ENCODE results near the gene WNT7A.
"Not testable (repeated sequence)": the region's sequence is repeated elsewhere in the genome, so short reads cannot be mapped to it uniquely, and the experiment has no call there.

WNT7A gene

GRCh38 chr3:13879946-13880810 is at the start of gene WNT7A:
WNT7A (minus strand) TSS chr3:13880071; CDS start chr3:13879816, 255 bp downstream.
- H3K4me3 Mint-ChIP-seq, result peak within 1 kb of the TSS; percentile 87
- H3K36me3 Mint-ChIP-seq, result no peaks in the 10 kb centered on the region
- H3K27ac Mint-ChIP-seq, result no peak within 1 kb of the TSS

GRCh38 chr3:13928741-13929140 is 48.9 kb upstream of the WNT7A start:
- H3K36me3 Mint-ChIP-seq, result peaks cover 15% of the 10 kb centered on the region
- not testable (repeated sequence) for H3K27ac Mint-ChIP-seq

More at GRCh38 chr3:13879946-13880810, at the start of gene WNT7A:
- H3K4me1 Mint-ChIP-seq, result peaks cover 18% of the 10 kb centered on the region
- no peaks in the 10 kb centered on the region for H3K9me3 Mint-ChIP-seq
- peaks cover 3% of the 10 kb centered on the region for H3K27me3 Mint-ChIP-seq

GRCh38 chr3:13927295-13927694 is 47.4 kb upstream of the WNT7A start:
- Mint-ChIP-seq H3K27ac (no peak overlapping the region), H3K4me3 (no peak overlapping the region), H3K36me3 (peaks cover 13% of the 10 kb centered on the region), H3K27me3 (peaks cover 2% of the 10 kb centered on the region), H3K9me3 (peaks cover 21% of the 10 kb centered on the region), H3K4me1 (no peaks in the 10 kb centered on the region)

More at GRCh38 chr3:13928741-13929140, 48.9 kb upstream of the WNT7A start:
- not testable (repeated sequence) for H3K27me3 Mint-ChIP-seq, H3K4me1 Mint-ChIP-seq, H3K4me3 Mint-ChIP-seq
- peaks cover 19% of the 10 kb centered on the region for H3K9me3 Mint-ChIP-seq

GRCh38 chr3:13916375-13916774 is 36.5 kb upstream of the WNT7A start:
- H3K27ac Mint-ChIP-seq, result no peak overlapping the region

GRCh38 chr3:13902648-13903238 is 22.9 kb upstream of the WNT7A start:
- no peaks in the 10 kb centered on the region for H3K4me1 Mint-ChIP-seq
- no peak overlapping the region for H3K4me3 Mint-ChIP-seq
- H3K27ac Mint-ChIP-seq, result no peak overlapping the region
- peaks cover 1% of the 10 kb centered on the region for H3K27me3 Mint-ChIP-seq
- H3K36me3 Mint-ChIP-seq, result peaks cover 39% of the 10 kb centered on the region
- H3K9me3 Mint-ChIP-seq, result peaks cover 39% of the 10 kb centered on the region

More at GRCh38 chr3:13916375-13916774, 36.5 kb upstream of the WNT7A start:
- Mint-ChIP-seq H3K9me3 (peaks cover 43% of the 10 kb centered on the region), H3K27me3 (peaks cover 1% of the 10 kb centered on the region), H3K4me3 (no peak overlapping the region), H3K36me3 (peaks cover 25% of the 10 kb centered on the region), H3K4me1 (no peaks in the 10 kb centered on the region)

GRCh38 chr3:13901935-13902584 is 22.2 kb upstream of the WNT7A start:
- H3K9me3 Mint-ChIP-seq, result peaks cover 39% of the 10 kb centered on the region
- H3K27me3 Mint-ChIP-seq, result peaks cover 1% of the 10 kb centered on the region
- no peak overlapping the region for H3K27ac Mint-ChIP-seq
- no peak overlapping the region for H3K4me3 Mint-ChIP-seq
- peaks cover 37% of the 10 kb centered on the region for H3K36me3 Mint-ChIP-seq
- H3K4me1 Mint-ChIP-seq, result no peaks in the 10 kb centered on the region

GRCh38 chr3:13898346-13898745 is 18.5 kb upstream of the WNT7A start:
- peaks cover 1% of the 10 kb centered on the region for H3K27me3 Mint-ChIP-seq
- H3K36me3 Mint-ChIP-seq, result peaks cover 24% of the 10 kb centered on the region
- no peak overlapping the region for H3K27ac Mint-ChIP-seq

GRCh38 chr3:13896473-13897154 is 16.7 kb upstream of the WNT7A start:
- Mint-ChIP-seq H3K4me3 (peak overlapping the region; percentile 70), H3K36me3 (peaks cover 19% of the 10 kb centered on the region), H3K27me3 (peaks cover 1% of the 10 kb centered on the region), H3K9me3 (peaks cover 24% of the 10 kb centered on the region), H3K27ac (no peak overlapping the region), H3K4me1 (peaks cover 22% of the 10 kb centered on the region)

More at GRCh38 chr3:13898346-13898745, 18.5 kb upstream of the WNT7A start:
- Mint-ChIP-seq H3K4me1 (peaks cover 18% of the 10 kb centered on the region), H3K9me3 (peaks cover 27% of the 10 kb centered on the region), H3K4me3 (no peak overlapping the region)

- Mint-ChIP-seq H3K36me3 (peaks cover 12% of the 10 kb centered on the region), H3K27me3 (no peaks in the 10 kb centered on the region), H3K4me3 (peak overlapping the region; percentile 92), H3K27ac (peak overlapping the region; percentile 88), H3K9me3 (peaks cover 16% of the 10 kb centered on the region), H3K4me1 (peaks cover 34% of the 10 kb centered on the region)
These were observed 15.6 kb upstream of the WNT7A start for GRCh38 chr3:13895155-13896105.

- H3K27ac Mint-ChIP-seq, result peak overlapping the region; percentile 62
These were observed 14.9 kb upstream of the WNT7A start for GRCh38 chr3:13894807-13895154.

GRCh38 chr3:13894096-13894806 is 14.4 kb upstream of the WNT7A start:
- peaks cover 10% of the 10 kb centered on the region for H3K9me3 Mint-ChIP-seq
- peaks cover 6% of the 10 kb centered on the region for H3K36me3 Mint-ChIP-seq
- H3K4me3 Mint-ChIP-seq, result peak overlapping the region; percentile 13
- H3K4me1 Mint-ChIP-seq, result peaks cover 46% of the 10 kb centered on the region
- no peaks in the 10 kb centered on the region for H3K27me3 Mint-ChIP-seq
- no peak overlapping the region for H3K27ac Mint-ChIP-seq

More at GRCh38 chr3:13894807-13895154, 14.9 kb upstream of the WNT7A start:
- Mint-ChIP-seq H3K4me1 (peaks cover 41% of the 10 kb centered on the region), H3K36me3 (peaks cover 9% of the 10 kb centered on the region), H3K9me3 (peaks cover 16% of the 10 kb centered on the region), H3K27me3 (no peaks in the 10 kb centered on the region), H3K4me3 (peak overlapping the region; percentile 92)

GRCh38 chr3:13892304-13892703 is 12.4 kb upstream of the WNT7A start:
- Mint-ChIP-seq H3K4me1 (peaks cover 48% of the 10 kb centered on the region), H3K9me3 (no peaks in the 10 kb centered on the region), H3K27ac (no peak overlapping the region)

GRCh38 chr3:13891492-13892073 is 11.7 kb upstream of the WNT7A start:
- no peaks in the 10 kb centered on the region for H3K9me3 Mint-ChIP-seq
- peak overlapping the region; percentile 85 for H3K27ac Mint-ChIP-seq
- H3K27me3 Mint-ChIP-seq, result no peaks in the 10 kb centered on the region
- no peaks in the 10 kb centered on the region for H3K36me3 Mint-ChIP-seq
- no peak overlapping the region for H3K4me3 Mint-ChIP-seq
- H3K4me1 Mint-ChIP-seq, result peaks cover 47% of the 10 kb centered on the region

More at GRCh38 chr3:13892304-13892703, 12.4 kb upstream of the WNT7A start:
- H3K27me3 Mint-ChIP-seq, result no peaks in the 10 kb centered on the region
- no peak overlapping the region for H3K4me3 Mint-ChIP-seq
- H3K36me3 Mint-ChIP-seq, result no peaks in the 10 kb centered on the region

- Mint-ChIP-seq H3K27me3 (no peaks in the 10 kb centered on the region), H3K4me1 (peaks cover 43% of the 10 kb centered on the region), H3K9me3 (no peaks in the 10 kb centered on the region), H3K36me3 (no peaks in the 10 kb centered on the region), H3K27ac (peak overlapping the region; percentile 85), H3K4me3 (no peak overlapping the region)
These were observed 11.1 kb upstream of the WNT7A start for GRCh38 chr3:13891017-13891392.
